GM20431 (cell line): ENCODE measurements around the gene HM13.
"Not testable (repeated sequence)": the region's sequence is repeated elsewhere in the genome, so short reads cannot be mapped to it uniquely, and the experiment has no call there.

Experiments used
- in situ Hi-C: fragments of 300-500 bp; cut with MseI, MboI; formaldehyde crosslinking; loops from one replicate; pipeline ENCODE4 v1.15.0; 2020; ENCODE audit warnings: low sequenced_read_pairs; ENCODE audit not compliant: unreplicated experiment

HM13 gene

DNA sequence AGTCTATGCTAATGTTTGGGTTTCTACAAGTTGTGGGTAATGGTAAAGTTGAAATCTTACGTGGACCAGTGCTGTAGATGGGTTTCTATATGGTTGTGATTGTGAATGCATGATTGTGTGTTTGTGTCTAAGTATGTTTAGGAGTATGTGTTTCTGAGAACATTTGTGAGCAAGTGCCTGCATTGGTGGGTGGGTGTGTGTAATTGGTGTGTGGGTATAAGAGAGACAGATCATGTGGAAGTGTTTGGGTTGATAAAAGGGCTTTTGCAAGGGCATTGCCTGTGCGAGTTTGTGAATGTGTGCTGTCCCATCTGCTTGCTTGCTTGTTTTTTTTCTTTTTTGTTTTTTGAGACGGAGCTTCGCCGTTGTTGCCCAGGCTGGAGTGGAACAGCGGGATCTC is 65.0 kb downstream of the HM13 start:
- in situ Hi-C loops = no loop called here

DNA sequence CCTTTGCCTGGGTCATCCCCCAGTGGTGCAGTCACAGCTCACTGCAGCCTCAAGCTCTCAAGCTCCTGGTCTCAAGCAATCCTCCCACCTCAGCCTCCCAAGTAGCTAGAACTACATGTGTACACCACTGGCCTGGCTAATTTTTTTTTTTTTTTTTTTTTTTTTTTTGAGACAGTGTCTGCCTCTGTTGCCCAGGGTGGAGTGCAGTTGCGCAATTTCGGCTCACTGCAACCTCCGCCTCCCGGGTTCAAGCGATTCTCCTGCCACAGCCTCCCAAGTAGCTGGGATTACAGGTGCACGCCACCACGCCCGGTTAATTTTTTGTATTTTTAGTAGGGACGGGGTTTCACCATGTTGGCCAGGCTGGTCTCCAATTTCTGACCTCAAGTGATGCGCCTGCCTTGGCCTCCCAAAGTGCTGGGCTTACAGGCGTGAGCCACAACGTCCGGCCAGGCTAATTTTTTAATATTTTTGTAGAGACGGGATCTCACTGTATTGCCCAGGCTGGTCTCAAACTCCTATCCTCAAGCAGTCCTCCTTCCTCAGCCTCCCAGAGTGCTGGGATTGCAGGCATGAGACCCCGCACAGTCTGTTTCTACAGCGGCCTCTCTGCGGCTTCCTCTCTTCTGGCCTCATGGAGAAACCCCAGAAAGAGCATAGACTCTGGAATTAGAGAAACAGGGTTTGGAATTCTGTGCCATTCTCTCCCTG is 65.9 kb downstream of the HM13 start:
- in situ Hi-C loops = not testable (repeated sequence)

DNA sequence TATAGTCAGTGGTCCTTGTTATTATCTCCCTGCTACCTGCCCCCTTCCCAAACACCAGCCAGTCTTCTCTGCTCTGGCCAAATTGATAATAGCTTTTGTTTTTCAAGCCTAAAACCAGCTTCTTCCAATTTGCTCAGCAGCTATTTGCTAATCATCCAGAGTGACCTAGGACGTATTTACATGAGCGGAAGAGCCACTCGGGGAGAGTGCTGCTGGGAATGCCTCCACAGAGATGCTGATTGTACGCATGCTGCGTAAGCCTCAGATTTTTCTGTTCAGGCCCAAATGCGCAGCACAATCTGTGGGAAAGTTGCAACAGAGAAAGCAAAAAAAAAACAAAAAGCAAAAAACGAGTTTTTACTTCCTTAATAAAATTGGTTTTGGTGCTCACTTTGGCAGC is 66.5 kb downstream of the HM13 start:
- in situ Hi-C loops = no loop called here

- in situ Hi-C loops = no loop called here
Measured at GRCh38 chr20:31581391-31581790, 67.1 kb downstream of the HM13 start.

DNA sequence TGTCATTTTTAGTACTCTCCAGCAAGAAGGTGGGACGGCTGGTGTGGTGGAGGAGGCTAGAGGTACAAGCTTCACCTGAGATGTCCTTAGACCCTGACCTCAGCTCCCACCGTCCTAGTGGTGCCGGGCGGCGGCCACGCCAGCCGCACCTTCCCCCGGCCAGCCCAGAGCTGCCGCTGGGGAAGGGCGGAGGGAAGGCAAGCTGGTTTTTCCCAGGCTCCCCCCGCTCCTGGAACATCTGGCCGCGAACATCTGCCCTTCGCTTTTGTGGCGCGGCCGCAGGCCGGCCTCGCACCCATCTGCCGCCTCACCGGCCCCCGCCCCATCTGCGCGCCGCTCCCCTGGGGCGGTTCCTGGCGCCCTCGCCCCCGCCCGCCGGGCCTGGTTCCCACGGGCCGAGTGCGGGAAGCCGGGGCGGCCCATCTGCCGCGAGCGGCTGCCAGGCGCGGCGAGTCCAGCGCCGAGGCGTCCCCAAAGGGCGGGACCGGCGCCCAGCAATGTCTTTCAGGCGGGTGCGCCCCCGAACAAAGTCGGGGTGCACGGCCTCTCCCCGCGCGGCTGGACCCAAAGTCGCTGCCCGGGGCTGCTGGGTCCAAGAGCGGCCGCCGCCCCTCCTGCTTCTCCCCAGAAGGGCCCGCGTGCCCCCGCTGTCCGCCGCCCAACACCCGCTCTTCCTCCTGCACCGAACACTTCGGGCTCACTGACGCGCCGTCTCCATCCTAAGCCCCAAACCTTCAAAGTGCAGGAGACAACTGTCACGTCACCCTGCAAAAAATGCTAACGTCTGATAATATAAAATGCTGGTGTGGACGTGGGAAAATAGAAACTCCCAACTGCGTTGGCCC is 73.5 kb downstream of the HM13 start:
- in situ Hi-C loops = no loop called here

- in situ Hi-C loops = no loop called here
Measured at GRCh38 chr20:31590717-31591225, 76.5 kb downstream of the HM13 start.

- in situ Hi-C loops = no loop called here
Measured at GRCh38 chr20:31593221-31594001, 79.2 kb downstream of the HM13 start.

- in situ Hi-C loops = no loop called here
Measured at GRCh38 chr20:31594002-31594557, 79.8 kb downstream of the HM13 start.

GRCh38 chr20:31594558-31595379 is 80.5 kb downstream of the HM13 start:
- in situ Hi-C loops = no loop called here

- in situ Hi-C loops = no loop called here
Measured at GRCh38 chr20:31595380-31595653, 81.1 kb downstream of the HM13 start.

GRCh38 chr20:31595654-31596411 is 81.6 kb downstream of the HM13 start:
- in situ Hi-C loops = no loop called here

- in situ Hi-C loops = not testable (repeated sequence)
Measured at GRCh38 chr20:31596412-31596715, 82.1 kb downstream of the HM13 start.

DNA sequence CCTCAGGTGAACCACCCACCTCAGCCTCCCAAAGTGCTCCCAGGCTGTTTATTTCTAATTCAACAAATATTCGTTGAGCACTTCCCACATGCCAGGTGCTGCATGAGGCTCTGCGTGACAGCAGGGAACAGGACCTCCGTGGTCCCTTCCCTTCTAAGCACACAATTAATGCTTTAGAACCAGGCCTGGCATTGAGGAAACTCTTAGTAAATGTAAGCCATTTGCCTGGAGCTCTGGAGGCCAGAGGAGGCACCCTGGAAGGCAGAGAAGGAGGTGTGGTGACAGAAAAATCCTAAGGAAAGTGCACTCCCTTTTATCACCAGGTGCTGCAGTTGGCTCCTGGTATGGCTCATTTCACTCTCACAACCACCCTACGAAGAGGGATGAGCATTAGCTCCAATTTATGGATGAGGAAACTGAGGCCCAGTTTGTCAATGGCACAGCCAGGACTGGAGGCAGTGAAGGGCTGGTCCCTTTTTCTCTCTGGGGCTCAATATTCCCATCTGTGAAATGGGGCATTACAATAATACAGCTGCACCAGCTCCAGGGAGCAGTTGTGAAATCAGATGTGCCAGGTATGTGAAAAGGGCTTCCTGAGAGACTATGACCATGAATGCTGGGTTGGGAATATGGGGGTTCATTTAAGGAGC is 82.7 kb downstream of the HM13 start:
- in situ Hi-C loops = no loop called here

DNA sequence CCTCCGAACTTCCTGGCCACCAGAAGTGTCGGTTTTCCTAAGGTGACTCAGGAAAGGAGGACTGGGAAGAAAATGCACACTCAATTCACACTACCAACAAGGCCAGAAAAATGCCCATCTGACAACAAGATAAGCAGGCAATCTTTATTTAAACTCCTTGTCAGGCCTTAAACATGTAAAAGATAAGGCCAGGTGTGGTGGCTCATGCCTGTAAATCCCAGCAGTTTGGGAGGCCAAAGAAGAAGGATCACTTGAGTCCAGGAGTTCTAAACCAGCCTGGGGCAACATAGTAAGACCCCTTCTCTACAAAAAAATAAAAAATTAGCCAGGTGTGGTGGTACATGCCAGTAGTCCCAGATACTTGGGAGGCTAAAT is 83.2 kb downstream of the HM13 start:
- in situ Hi-C loops = no loop called here

GRCh38 chr20:31602431-31602778 is 88.2 kb downstream of the HM13 start:
- in situ Hi-C loops = no loop called here

DNA sequence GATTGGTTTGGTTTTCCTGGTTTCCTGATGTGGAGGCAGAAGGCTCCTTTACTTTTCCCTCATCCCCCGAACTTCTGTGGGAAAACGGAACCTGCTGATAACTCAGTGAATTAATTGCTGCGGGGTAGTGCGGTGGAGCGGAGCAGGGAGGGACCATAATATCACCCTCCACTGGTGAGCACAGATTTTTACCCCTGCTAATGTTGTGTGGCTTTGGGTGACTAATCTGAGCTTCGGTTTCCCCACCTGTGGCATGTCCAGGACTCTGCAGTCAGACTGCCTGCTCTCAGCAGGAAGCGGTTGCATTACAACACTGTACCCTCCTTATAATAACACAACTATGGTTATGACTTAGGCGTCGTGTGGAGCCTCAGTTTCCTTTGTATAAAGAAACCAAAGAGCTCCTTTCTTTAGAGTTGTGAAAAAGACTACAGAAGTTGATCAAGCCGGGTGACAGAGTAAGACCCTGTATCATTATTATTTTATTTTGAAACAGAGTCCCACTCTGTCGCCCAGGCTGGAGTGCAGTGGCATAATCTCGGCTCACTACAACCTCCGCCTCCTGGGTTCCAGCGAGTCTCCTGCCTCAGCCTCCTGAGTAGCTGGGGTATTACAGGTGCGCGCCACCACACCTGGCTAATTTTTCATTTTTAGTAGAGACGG is 88.7 kb downstream of the HM13 start:
- in situ Hi-C loops = no loop called here

DNA sequence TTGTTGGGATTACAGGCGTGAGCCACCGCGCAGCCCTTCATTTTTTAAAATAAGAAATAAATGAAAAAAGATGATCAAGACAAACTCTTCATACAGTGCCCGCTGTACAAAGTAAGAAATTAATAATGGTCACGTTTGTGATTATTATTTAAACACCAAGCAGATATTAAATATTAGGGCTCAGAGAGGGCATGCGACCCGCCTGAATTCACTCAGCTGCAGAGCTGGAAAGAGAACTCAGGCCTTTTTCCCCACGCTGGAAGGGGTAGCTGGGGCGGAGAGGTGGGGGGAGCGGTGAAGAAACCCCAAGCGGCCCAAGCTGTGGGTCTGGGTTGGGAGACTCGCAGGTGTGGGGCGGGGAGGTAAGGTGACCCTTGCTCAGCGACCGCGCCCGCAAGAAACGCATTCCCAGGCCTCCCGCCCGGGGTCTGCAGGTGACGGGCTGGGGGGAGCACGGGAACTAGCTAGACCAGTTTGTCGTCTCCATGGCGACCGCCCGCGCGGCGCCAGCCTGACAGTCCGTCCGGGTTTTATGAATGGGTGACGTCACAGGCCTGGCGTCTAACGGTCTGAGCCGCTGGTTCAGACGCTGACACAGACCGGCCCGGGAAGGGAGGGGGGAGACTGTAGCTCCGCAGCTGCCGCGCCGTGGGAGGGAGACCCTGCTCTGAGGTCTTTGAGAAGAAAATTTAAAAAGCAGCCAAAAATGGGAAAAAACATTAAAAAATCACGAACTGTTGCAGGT is 89.8 kb downstream of the HM13 start:
- in situ Hi-C loops = no loop called here

- in situ Hi-C loops = no loop called here
Measured at GRCh38 chr20:31604567-31605030, 90.4 kb downstream of the HM13 start.
